Activated naive CD8-positive, alpha-beta T cell treated with anti-CD3 and anti-CD28 coated beads, Interleukin-2, amount 50 U/mL, for 16 hours (primary cell): ENCODE data around the gene VSTM2L.

Source experiments
- DNase-seq: peaks from one replicate; pipeline ENCODE4 v3.0.0-alpha.2; 2020; ENCODE audit warnings: low read depth, low spot score

Gene VSTM2L

DNA sequence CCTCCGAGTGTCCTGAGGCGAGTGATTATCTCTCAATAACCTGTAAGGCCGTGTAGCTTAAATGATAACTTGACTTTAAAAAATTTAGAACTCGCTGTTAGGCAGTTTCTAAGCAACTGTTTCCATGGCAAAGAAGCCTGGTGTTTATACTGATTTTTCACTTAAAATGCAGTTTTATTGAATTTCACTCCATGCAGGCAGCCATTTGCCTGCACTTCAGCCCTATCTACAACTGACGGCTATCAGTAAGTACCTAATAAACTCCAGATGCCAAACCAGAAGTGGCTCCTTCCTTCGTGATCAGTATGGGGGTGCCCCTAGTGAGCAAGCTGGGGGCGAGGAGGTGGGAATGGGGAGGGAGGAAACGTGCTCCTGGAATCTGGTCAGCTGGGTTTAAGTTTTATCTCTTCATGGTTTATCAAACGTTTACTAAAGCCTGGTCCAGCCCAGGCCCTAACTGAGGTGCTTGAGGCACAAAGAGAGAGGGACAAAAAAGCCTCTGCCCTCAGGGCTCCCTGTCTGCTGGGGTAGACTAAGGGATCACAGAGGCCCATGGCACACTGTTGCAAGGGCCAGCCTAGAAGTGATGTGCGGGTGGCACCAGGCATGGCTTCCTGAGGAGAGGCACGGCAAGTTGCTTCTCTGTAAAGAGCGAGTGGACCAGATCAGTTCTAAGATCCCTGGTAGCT, 84.8 kb downstream of the VSTM2L start:
- no peak for DNase-seq

- no peak for DNase-seq
These were observed 85.5 kb downstream of the VSTM2L start for GRCh38 chr20:37988306-37988954.

DNA sequence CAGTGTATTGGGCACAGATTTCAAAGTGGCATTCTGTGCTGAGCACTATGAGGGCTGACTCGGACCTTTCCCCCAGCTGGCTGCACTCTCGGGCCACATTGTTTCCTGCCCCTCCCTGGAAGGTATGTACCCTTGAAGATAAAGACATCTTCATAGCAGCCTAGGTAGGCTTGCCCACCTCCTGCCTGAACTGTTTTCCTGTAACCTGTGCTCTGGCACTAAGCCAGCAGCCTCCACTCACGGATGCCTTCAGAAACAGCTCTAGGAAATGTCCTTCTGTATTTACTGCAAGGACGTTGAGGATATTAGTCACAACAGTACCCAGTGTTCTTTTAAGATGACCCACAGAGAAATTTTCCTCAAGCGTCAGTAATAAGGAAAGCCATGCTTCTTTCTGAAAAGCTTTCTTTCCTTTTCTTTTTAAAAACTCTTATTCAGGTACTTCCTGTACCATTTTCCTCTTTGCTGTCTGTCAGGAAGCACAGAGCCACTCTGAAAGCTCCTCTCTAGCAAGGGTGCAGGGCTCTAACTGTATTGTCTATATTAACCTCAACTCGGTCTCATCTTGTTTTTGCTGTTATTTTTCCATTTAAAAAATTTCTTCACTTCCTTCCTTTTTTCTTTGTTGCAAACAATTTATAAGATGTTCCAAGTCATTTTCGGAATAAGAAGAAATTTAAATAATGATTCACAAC, 86.8 kb downstream of the VSTM2L start:
- no peak for DNase-seq

DNA sequence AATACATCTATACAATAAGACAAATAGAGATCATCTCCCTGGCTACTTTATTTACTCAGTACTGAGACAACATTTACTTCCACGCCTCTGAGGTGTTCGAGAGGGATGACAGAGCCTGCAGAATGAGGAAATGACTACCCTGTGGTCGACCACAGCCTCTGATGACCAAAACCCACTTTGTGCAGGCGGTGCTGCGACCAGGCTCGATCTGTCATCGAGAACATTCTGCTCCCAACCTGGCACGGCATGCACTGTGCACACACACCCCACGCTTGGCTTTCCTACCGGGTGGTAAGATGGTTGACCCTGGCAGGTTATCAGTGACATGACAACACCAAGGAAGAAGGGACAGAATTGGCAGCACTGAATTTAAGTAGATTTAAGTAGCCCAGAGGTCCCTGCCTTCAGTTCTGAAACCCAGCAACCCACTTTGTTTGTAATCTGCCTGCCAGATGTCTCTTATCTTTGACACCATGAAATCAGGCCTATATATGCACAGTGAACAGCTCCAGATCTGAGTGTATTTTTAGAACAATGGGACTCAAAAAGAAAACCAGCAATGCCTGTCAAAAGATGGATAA, 87.7 kb downstream of the VSTM2L start:
- no peak for DNase-seq

DNA sequence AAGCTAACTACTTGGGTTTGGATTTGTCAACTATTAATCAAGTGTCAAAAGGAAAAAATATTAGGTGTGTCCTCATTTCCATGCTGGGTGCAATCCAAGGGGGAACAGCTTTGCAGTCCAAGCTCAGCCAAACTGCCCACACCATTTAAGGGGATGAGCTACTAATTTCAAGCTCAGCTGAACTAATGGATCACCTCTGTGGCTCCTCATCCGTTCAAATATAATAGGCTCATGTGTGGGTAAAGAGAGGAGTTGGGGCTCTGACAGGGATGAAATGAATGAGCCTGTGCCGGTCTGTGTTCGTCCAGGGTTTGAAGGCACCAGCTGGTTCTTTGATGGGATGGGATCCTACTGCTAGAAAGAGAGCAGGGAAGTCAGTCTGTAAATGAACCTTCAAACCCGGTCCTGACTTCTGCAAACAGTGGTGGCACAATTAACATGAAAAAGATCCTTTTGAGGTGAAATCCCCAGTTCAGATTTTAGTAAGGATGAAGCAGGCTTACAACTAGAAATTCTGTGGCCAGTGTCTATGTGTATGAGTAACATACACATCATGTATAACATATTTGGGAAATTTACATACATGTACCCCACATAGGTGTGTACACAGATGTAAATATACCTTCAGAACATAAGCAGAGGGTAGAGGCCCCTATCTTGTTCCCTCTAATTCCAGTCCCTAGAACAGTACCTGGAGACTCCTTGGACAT, 88.4 kb downstream of the VSTM2L start:
- DNase-seq, result no peak

- DNase-seq, result no peak
These were observed 89.0 kb downstream of the VSTM2L start for GRCh38 chr20:37991908-37992307.

GRCh38 chr20:37992802-37993409, 90.0 kb downstream of the VSTM2L start:
- no peak for DNase-seq

- DNase-seq, result no peak
These were observed 91.6 kb downstream of the VSTM2L start for GRCh38 chr20:37994512-37994911.
